IPS DF 19.7 (cell line): ENCODE data around the gene DOC2B.
"Not testable (repeated sequence)": the region's sequence is repeated elsewhere in the genome, so short reads cannot be mapped to it uniquely, and the experiment has no call there.

Experiments
- DNase-seq: peaks from one replicate; pipeline ENCODE4 v3.0.0-alpha.2; 2013; ENCODE audit warnings: low read depth, low spot score

DOC2B gene

DNA sequence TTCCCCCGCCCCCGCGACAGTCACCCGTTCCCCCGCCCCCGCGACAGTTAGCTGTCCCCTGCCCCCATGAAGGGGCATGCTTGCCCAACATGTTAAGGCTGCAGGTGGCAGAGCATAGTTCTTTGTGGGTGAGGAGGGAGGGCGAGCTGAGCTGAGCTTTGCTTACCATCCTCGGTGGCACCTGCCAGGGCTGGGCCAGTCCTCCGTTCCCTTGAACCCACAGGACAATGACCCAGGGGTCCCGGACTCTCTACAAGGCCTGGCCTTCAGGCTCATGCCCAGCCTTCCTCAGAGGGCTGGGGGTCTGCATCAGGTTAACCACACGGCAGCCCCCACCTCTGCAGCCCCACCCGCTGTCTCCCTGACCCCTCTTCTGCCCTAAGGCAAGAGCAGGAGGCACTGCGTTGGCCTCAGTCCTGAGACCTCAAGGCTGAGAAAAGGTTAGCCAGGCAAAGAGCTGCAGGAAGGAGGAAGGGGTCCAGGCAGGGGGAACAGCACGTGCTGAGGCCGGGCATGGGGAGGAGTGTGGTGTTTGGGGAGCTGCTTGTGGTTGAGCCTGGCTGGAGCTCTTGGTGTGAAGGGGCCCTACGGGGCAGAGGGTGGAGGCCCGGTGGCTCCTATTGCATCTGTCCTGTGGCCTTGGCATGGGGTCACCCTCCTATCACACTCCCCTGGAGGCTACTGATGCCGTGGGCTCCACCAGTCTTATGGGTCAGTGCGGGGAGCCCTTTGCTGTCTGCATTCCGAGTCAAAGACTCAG is 11.4 kb upstream of the DOC2B start:
- no peak for DNase-seq

DNA sequence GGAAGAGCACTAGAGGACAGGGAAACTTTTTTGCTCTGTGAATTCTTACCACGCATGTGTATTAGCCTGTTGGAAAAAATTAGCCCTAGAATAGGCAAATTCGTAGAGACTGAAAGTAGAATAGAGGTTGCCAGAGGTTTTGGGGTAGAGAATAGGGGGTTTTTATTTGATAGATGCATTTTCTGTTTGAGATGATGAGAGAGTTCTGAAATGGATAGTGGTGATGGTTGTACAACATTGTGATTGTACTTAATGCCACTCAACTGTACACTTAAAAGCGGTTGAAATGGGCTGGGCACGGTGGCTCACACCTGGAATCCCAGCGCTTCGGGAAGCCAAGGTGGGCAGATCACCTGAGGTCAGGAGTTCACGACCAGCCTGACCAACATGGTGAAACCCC is 8.0 kb upstream of the DOC2B start:
- DNase-seq, result no peak

DNA sequence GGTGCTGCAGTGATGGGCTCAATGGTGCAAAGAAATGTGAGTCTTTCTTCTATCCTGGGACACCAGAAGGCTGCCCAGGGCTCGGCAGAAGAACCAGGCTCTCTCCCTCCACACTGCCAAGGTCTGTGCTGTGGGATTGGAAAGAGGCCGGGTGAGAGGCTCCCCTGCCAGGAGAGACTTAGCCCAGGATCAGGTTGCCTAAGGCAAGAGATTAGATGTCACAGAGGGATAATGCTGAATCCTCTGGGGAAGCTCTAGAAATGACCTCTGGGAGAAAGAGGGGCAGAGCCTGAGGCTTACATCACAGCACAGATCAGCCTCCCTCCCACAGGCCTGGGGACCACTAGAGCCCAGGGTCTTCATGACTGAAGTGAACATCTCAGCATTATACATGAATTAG is 5.7 kb upstream of the DOC2B start:
- DNase-seq, result no peak

GRCh38 chr17:185445-186138 is 4.1 kb upstream of the DOC2B start:
- DNase-seq, result no peak

DNA sequence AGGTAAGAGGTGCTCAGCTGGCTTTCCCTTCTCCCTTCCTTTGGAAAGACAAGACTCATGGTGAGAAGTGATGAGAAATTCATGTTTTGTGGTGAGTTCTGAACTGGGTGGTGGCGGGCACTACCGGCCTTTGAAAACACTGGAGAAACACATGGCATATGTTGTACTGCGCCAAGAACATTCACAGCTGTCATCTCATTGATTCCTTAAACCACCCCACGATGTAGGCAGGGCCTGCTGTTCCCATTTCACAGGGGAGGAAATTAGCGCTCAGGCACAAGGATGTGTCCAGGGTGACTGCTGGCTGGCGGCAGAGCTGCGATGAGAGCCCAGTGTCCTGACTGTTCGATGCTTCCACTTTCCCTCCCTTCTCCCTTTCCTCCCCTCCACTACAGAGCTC is 1.6 kb upstream of the DOC2B start:
- no peak for DNase-seq

- no peak for DNase-seq
Observed at GRCh38 chr17:182050-182751, 751 bp upstream of the DOC2B start.

- DNase-seq, result no peak
Observed at GRCh38 chr17:180381-181244, 837 bp downstream of the DOC2B start.

GRCh38 chr17:179781-180380 is 1.6 kb downstream of the DOC2B start:
- no peak for DNase-seq

GRCh38 chr17:179066-179432 is 2.4 kb downstream of the DOC2B start:
- no peak for DNase-seq

DNA sequence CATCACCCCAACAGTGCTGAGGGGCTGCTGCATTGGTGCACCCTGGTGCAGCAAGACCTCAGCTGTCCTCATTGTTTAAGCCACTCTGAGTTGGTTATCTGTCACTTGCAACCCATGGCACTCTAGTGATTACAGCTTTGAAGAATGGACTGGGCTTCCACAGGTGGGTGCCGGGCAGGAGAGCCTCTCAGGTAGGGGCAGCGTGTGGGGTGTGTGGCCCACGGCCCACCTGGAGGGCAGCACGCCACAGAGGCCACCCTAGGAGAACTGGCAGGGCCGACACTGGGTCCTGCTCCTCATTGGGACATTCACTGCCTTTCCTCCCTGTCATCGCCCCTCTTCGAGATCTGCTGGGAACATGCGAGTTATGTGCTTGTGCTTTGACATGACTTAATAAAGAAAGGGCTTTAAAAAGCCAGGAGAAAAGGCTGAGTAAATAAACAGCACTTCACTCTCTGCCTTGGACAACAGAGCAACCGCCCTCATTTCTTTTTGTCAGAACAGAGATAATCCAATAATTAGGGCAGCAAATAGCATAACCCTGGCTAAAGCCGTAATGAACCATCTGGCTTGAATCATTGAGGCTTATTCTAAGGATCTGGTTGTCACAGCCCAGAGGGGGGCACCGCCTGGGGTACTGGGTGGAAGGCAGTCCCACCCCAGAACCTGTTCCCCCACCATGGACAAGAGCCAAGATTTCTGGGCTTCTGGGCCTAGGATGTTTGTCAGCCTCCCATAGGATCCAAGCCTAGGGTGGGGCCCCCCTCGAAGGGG is 3.0 kb downstream of the DOC2B start:
- no peak for DNase-seq

DNA sequence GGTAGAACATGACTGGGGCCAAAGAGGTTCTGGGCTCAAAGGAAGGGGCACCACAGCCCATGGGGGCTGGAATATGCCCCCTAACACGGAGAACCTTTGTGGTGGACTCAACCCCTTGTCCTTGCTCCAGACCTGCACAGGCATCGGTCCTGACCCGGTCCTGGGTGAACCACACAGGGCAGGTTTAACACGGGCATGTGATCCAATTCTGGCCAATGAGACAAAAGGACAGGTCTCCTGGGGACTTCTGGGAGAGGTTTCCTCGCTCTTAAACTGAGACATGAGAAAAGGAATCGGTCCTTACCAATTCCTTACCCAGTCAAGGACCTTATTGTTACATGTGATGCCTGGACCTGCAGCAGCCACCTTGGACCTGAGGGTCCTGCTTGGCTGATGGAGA is 3.7 kb downstream of the DOC2B start:
- no peak for DNase-seq

- no peak for DNase-seq
Observed at GRCh38 chr17:177155-177554, 4.3 kb downstream of the DOC2B start.

DNA sequence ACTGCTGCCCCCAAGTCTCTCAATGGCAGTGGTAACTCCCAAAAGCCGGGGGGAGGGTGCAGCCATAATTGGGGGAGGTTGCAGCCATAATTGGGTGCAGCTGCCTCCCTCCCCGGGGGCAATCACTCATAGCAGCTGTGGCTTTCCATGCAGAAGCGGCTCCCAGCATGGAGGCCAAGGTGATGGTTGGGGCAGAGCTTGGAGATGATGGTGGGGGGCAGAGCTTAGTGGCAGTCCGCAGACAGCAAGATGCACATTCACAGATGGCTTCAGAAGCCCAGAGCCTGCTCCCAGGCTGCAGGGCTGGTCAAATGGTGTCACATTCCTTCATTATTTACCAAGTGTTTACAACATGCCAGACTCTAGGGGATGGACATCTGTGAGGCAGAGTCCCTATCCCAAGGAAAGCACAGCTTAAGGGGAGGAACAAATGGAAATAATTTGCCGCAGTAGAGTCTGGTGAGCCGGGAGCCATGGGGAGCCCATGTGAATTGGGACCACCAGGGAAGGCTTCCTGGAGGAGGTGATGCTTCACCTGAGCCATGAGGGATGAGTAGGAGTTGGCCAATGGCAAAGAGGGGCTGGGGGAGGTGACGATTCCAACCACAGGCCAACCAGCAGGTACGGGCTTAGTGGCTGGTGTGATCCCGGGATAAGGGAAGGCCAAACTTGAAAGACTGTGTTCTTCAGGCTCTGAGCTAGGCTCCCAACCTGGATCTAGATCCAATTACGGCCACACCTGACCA is 8.1 kb downstream of the DOC2B start:
- no peak for DNase-seq

GRCh38 chr17:172401-172800 is 9.0 kb downstream of the DOC2B start:
- no peak for DNase-seq

DNA sequence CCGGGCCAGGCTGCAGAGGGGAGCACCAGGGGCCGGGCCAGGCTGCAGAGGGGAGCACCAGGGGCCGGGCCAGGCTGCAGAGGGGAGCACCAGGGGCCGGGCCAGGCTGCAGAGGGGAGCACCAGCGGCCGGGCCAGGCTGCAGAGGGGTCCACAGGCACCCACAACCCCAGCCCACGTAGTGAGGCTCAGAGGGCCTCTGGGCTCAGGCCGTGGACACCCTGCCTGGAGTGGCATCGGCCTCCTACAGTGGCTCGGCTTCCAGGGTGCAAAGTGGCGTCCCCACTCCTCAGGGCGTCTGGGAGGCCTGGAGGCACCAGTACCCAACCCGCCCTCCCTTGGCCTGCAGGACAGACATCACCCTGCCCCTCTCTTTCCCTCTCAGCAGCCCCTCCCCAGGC is 9.6 kb downstream of the DOC2B start:
- no peak for DNase-seq

DNA sequence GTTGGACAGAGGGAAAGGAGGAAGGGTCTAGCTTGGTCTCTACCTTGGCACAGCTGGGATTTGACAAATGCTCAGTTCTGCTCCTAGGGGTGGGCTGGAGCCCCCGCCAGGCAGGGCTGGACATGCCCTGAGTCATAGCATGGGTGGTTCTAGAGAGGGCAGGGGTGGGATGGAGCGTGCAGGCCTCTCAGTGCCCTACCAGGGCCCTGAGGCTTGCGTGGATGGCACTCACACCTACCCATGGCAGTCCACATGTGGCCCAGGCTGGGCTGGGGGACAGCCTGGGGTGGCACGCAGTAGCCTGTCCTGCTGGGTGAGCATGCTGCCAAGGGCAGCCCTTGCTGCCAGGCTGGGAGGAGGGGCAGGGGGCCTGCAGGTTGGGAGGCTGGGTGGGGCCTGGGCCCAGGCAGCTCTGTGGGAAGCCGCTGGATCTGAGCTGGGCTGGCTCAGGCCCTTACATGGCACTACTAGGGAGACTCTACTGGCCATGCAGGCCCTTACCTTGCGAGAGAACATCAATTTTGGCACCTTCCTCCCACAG is 11.2 kb downstream of the DOC2B start:
- DNase-seq, result no peak

- DNase-seq, result not testable (repeated sequence)
Observed at GRCh38 chr17:168614-169013, 12.8 kb downstream of the DOC2B start.

DNA sequence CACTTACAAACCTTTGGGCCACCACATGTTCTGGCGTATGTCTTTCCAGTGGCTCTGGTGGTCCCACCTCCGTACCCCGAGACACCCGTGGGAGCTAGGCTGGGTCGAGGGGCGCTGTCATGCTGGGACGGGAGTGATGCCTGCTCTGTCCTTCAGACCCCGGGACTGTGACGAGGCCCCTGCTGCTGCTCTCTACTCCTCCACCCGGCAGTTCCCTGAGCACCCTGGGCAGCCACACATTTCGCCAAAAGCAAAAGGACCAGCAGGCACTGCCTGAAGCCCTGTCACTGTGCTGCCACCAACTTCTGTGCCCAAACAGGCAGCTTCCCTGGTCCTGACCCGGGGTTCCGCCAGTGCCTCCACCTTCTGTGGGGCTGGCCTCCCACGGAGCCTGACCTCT is 15.5 kb downstream of the DOC2B start:
- DNase-seq, result no peak

GRCh38 chr17:164303-165235 is 16.9 kb downstream of the DOC2B start:
- DNase-seq, result no peak
